A549 (cell line): ENCODE measurements around the gene VWA8. TPM values are rescaled to one million over a fixed set of nuclear protein-coding genes. Genes with fewer than 3 reads are reported as not detected.
A peak's percentile ranks its signal among the peaks of the same experiment; 100 is the strongest.

Experiments
- ATAC-seq, 2 experiments: fragments of 200-7000 bp in 1 of 2; fragments of >200 bp in 1 of 2; cut with Nextera tagmentation in 1 of 2; cut with Tn5 transposase in 1 of 2; 3 replicates each; pipeline versions ENCODE4 v1.8.0 to v1.9.1; 2018 to 2020; ENCODE audit warnings: mild to moderate bottlenecking in 1 of 2, moderate library complexity in 1 of 2
- CTCF ChIA-PET: fragments of 300-600 bp; sonication (Branson Sonifier 250); formaldehyde crosslinking; extraction: SDS; loops from one replicate; lab custom pipeline; 2021; ENCODE audit warnings: antibody characterized with exemption, inconsistent platforms; lab: Yijun Ruan, JAX
- POLR2A ChIA-PET: fragments of 350-600 bp; formaldehyde crosslinking; extraction: SDS; loops from one replicate; lab custom pipeline; 2021; ENCODE audit warnings: antibody characterized with exemption, inconsistent platforms; lab: Yijun Ruan, JAX
- DNase-seq, 2 experiments: peaks; one replicate each; pipeline versions ENCODE4 v3.0.0 to v3.0.0-alpha.2; 2011 to 2016; ENCODE audit warnings: low read depth in 1 of 2, low spot score in 1 of 2
- FAIRE-seq: peaks from 2 replicates; lab custom pipeline; 2011; peaks lifted over from hg19 to GRCh38; lab: Jason Lieb, UNC
- H3K27ac ChIP-seq, 2 experiments: fragments of >200 bp; sonication (Bioruptor Twin); formaldehyde crosslinking; 3 replicates each; pipeline ENCODE4 v1.5.1; 2016 to 2017
- H3K4me1 ChIP-seq: fragments of >200 bp; sonication (Bioruptor Twin); formaldehyde crosslinking; 3 replicates; pipeline ENCODE4 v1.6.1; 2016
- H3K4me2 ChIP-seq: fragments of >200 bp; sonication (Bioruptor Twin); formaldehyde crosslinking; 3 replicates; pipeline ENCODE4 v1.6.1; 2016
- H3K4me3 ChIP-seq: fragments of >200 bp; sonication (Bioruptor Twin); formaldehyde crosslinking; 3 replicates; pipeline ENCODE4 v1.5.1; 2016
- H3K9me3 ChIP-seq: fragments of >200 bp; sonication (Bioruptor Twin); formaldehyde crosslinking; 3 replicates; pipeline ENCODE4 v1.6.1; 2016
- BHLHE40 ChIP-seq: IDR thresholded peaks from 2 replicates; pipeline ENCODE4 v1.6.1; 2012; ENCODE audit warnings: low read depth, low read length, inconsistent platforms
- CBX2 ChIP-seq: fragments of 200-600 bp; sonication (generic); IDR thresholded peaks from 2 replicates; pipeline ENCODE4 v1.6.1; 2016; ENCODE audit warnings: low read depth, mild to moderate bottlenecking, borderline replicate concordance
- CBX8 ChIP-seq: fragments of 200-600 bp; sonication (generic); IDR thresholded peaks from 2 replicates; pipeline ENCODE4 v1.6.1; 2016
- CEBPB ChIP-seq, 2 experiments: fragments of >200 bp in 1 of 2; sonication (Bioruptor Twin) in 1 of 2; formaldehyde crosslinking in 1 of 2; IDR thresholded peaks; 2 replicates each; pipeline ENCODE4 v1.6.1; 2012 to 2016
- FOSL2 ChIP-seq, 2 experiments: fragments of 450-650 bp in 1 of 2; fragments of >200 bp in 1 of 2; sonication (Bioruptor Twin) in 1 of 2; formaldehyde crosslinking; IDR thresholded peaks; 2 replicates each; pipeline versions ENCODE4 v1.5.0 to v1.6.1; 2016 to 2020; ENCODE audit warnings: mild to moderate bottlenecking in 1 of 2, moderate library complexity in 1 of 2
- HDAC2 ChIP-seq: fragments of 200-600 bp; sonication (generic); IDR thresholded peaks from 2 replicates; pipeline ENCODE4 v1.6.1; 2016
- HMGXB4 ChIP-seq: fragments of 250-450 bp; sonication (Bioruptor Pico); IDR thresholded peaks from 2 replicates; pipeline ENCODE4 v1.5.0; 2021; ENCODE audit warnings: mild to moderate bottlenecking, moderate library complexity, borderline replicate concordance
- KDM1A ChIP-seq: fragments of 200-600 bp; sonication (generic); IDR thresholded peaks from 2 replicates; pipeline ENCODE4 v1.6.1; 2016; ENCODE audit warnings: low read depth, mild to moderate bottlenecking
- KDM5A ChIP-seq: fragments of 200-600 bp; sonication (generic); IDR thresholded peaks from 2 replicates; pipeline ENCODE4 v1.6.1; 2016; ENCODE audit warnings: antibody characterized with exemption, mild to moderate bottlenecking
- POLR2A ChIP-seq: IDR thresholded peaks from 2 replicates; pipeline ENCODE4 v1.6.1; 2012; ENCODE audit warnings: mild to moderate bottlenecking, low read length
- RAD21 ChIP-seq, 2 experiments: fragments of >200 bp in 1 of 2; sonication (Bioruptor Twin) in 1 of 2; formaldehyde crosslinking in 1 of 2; IDR thresholded peaks in 1 of 2; conservative IDR thresholded peaks in 1 of 2; 2 replicates in 1 of 2; 3 replicates in 1 of 2; pipeline ENCODE4 v1.6.1; 2012 to 2018; ENCODE audit warnings: inconsistent platforms in 1 of 2
- RCOR1 ChIP-seq: fragments of 150-350 bp; IDR thresholded peaks from 2 replicates; pipeline ENCODE4 v1.6.1; 2014; ENCODE audit warnings: antibody characterized with exemption, low read length, low read depth
- REST ChIP-seq: fragments of 200-600 bp; sonication (generic); IDR thresholded peaks from 2 replicates; pipeline ENCODE4 v1.6.1; 2016; ENCODE audit warnings: antibody characterized with exemption, mild to moderate bottlenecking, moderate library complexity
- RFX5 ChIP-seq: fragments of 450-650 bp; IDR thresholded peaks from 2 replicates; pipeline ENCODE4 v1.7.1; 2014; ENCODE audit warnings: antibody characterized with exemption, mild to moderate bottlenecking, moderate library complexity
- RNF2 ChIP-seq: fragments of 200-600 bp; sonication (generic); IDR thresholded peaks from 2 replicates; pipeline ENCODE4 v1.6.1; 2016; ENCODE audit warnings: low read depth, mild to moderate bottlenecking, antibody characterized with exemption, moderate library complexity, borderline replicate concordance
- SMC3 ChIP-seq: fragments of >200 bp; sonication (Bioruptor Twin); formaldehyde crosslinking; IDR thresholded peaks from 3 replicates; pipeline ENCODE4 v1.6.1; 2018; ENCODE audit warnings: inconsistent platforms
- TP53 ChIP-seq: fragments of 250-450 bp; sonication (Bioruptor Pico); IDR thresholded peaks from 2 replicates; pipeline ENCODE4 v1.5.0; 2021; ENCODE audit warnings: mild to moderate bottlenecking, moderate library complexity
- ZC3H11A ChIP-seq: fragments of 450-650 bp; IDR thresholded peaks from 2 replicates; pipeline ENCODE4 v1.6.1; 2014; ENCODE audit warnings: antibody characterized with exemption, mild to moderate bottlenecking
- ZNF302 ChIP-seq: fragments of 250-450 bp; sonication (Bioruptor Pico); IDR thresholded peaks from 2 replicates; pipeline ENCODE4 v1.9.0; 2021; ENCODE audit warnings: inconsistent platforms, mild to moderate bottlenecking, moderate library complexity
- WGBS: methylation state at CpG from one replicate; pipeline ENCODE4 v1.1.6; 2017; ENCODE audit errors: missing lambda C conversion rate; 5-methylcytosine and 5-hydroxymethylcytosine counted together
- polyA plus RNA-seq, 4 experiments: library from polyadenylated mRNA; depleted of rRNA in 3 of 4; stranded (reverse); fragments of >200 nt; fragmentation: RNase III in 1 of 4; extraction: RNeasy Plus Mini Kit Qiagen cat#74134 plus additional on column Dnase treatment in 1 of 4; gene quantifications; 2 replicates in 3 of 4; 3 replicates in 1 of 4; pipeline ENCODE4 v1.2.3, GENCODE V29; 2011 to 2017
- TF ChIP-seq, protein P1 (sequence below): fragments of >200 bp; sonication (Bioruptor Twin); formaldehyde crosslinking; IDR thresholded peaks from 3 replicates; pipeline ENCODE4 v1.5.1; 2016
- TF ChIP-seq, protein P2 (sequence below): fragments of 450-650 bp; IDR thresholded peaks from 2 replicates; pipeline ENCODE4 v1.6.1; 2014; ENCODE audit warnings: antibody characterized with exemption
- TF ChIP-seq, protein P3 (sequence below): IDR thresholded peaks from 2 replicates; pipeline ENCODE4 v1.6.1; 2012; ENCODE audit warnings: low read depth, borderline replicate concordance
- TF ChIP-seq, protein P4 (sequence below): fragments of 250-450 bp; sonication (Bioruptor Pico); IDR thresholded peaks from 2 replicates; pipeline ENCODE4 v1.5.0; 2020; ENCODE audit warnings: low read depth, mild to moderate bottlenecking, moderate library complexity

Gene VWA8
- polyA plus RNA-seq, 2 of the 4 experiments (the other 2 are of a cell fraction) = 6.4 to 15.3 TPM

DNA sequence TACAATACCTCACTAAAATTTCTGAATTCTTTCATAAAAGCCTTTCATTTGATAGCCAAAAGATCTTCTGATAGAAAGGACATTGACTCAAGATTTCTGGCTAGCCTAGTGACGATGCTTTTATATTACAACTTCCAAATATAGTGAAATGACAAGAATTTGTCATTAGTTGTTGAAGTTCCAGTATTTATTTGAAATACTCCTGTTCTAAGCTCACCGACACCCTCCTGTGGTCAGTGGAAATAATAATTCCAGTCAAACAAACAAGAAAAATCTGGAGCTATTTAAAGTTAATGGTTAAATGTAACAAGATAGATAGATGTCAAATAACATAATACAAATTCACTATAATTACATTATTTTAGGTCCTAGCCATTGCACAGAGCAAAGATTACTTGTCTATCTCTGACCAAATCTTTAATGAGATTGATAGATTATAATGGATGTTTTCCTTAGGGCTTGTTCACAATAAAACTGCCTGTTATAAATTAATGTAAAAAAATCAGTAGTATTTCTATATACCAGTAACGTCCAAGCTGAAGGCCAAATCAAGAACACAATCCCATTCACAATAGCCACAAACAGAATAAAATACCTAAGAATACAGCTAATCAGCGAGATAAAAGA lies 308.1 kb downstream of the VWA8 start (continued):
- peak; percentile 75 to 81 for TF ChIP-seq RAD21 (conservative IDR thresholded peaks at IDR 0.05 in 1 of 2, IDR thresholded peaks at IDR 0.05 in 1 of 2)
- TF ChIP-seq, protein P1, sequence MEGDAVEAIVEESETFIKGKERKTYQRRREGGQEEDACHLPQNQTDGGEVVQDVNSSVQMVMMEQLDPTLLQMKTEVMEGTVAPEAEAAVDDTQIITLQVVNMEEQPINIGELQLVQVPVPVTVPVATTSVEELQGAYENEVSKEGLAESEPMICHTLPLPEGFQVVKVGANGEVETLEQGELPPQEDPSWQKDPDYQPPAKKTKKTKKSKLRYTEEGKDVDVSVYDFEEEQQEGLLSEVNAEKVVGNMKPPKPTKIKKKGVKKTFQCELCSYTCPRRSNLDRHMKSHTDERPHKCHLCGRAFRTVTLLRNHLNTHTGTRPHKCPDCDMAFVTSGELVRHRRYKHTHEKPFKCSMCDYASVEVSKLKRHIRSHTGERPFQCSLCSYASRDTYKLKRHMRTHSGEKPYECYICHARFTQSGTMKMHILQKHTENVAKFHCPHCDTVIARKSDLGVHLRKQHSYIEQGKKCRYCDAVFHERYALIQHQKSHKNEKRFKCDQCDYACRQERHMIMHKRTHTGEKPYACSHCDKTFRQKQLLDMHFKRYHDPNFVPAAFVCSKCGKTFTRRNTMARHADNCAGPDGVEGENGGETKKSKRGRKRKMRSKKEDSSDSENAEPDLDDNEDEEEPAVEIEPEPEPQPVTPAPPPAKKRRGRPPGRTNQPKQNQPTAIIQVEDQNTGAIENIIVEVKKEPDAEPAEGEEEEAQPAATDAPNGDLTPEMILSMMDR = peak; percentile 70; the same call in 2 of the 3 replicates
- TF ChIP-seq RFX5 = no peak
- no peak for TF ChIP-seq RNF2
- no peak for TF ChIP-seq FOSL2 (IDR thresholded peaks at IDR 0.05)
- TF ChIP-seq FOSL2 (CRISPR knock-in tag; IDR thresholded peaks at IDR 0.05) = no peak
- TF ChIP-seq, protein P2, sequence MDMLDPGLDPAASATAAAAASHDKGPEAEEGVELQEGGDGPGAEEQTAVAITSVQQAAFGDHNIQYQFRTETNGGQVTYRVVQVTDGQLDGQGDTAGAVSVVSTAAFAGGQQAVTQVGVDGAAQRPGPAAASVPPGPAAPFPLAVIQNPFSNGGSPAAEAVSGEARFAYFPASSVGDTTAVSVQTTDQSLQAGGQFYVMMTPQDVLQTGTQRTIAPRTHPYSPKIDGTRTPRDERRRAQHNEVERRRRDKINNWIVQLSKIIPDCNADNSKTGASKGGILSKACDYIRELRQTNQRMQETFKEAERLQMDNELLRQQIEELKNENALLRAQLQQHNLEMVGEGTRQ = no peak
- TF ChIP-seq, all 56 proteins: peak for 3

DNA sequence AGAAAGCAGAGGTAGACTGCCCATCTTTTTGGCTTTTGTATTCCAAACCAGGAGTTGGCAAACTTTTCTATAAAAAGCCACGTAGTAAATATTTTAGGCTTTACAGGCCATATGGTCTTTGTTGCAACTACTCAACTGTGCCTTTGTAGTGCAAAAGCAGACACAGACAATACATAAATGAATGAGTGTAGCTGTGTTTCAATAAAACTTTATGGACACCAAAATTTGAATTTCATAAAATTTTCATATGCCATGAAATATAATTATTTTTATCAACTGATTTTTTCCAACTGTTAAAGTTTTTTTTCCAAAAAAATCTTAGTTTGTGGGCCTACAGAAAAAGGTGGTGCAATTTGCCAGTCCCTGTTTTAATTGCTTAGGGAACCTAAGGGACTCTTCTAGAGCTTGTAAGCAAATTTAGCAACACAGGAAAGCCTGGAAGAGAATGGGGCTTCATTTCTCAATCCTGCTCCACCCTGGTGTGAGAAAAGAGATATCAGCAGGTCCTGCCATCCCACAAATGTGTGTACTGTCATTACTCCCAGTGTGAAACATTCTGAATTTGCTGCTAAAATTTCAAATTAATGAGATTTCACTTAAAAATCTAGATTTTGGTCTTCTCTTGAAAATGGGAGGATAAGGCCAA lies 309.4 kb downstream of the VWA8 start:
- CTCF ChIA-PET = interaction anchor here (0.6 to 2.6 kb wide), 8 partner anchors 16 to 577 kb away, joined by 3 to 14 read pairs (median 3); no protein-coding TSS in a partner anchor
- H3K4me3 ChIP-seq = no peak overlapping the region
- no peak overlapping the region for H3K4me2 ChIP-seq
- POLR2A ChIA-PET = no interaction called here
- peaks cover 50% of the 10 kb centered on the region for H3K4me1 ChIP-seq
- H3K27ac ChIP-seq = peak overlapping the region; percentile 4 to 26; a peak in 2 of 6 replicates
- no peak for ATAC-seq
- H3K9me3 ChIP-seq = no peaks in the 10 kb centered on the region
- no peak for DNase-seq
- no peak for FAIRE-seq
- 100% methylated on average over 1 of the region's 1 CpG for WGBS
- no peak for TF ChIP-seq KDM5A
- no peak for TF ChIP-seq CEBPB (IDR thresholded peaks at IDR 0.05)
- no peak for TF ChIP-seq POLR2A
- no peak for TF ChIP-seq REST
- TF ChIP-seq CBX2 = no peak
- TF ChIP-seq TP53 = no peak
- no peak for TF ChIP-seq HMGXB4 (CRISPR knock-in tag)
- TF ChIP-seq ZC3H11A = no peak
- no peak for TF ChIP-seq CBX8
- TF ChIP-seq SMC3 = no peak
- TF ChIP-seq KDM1A = no peak
- TF ChIP-seq RCOR1 = no peak
- TF ChIP-seq, protein P3, sequence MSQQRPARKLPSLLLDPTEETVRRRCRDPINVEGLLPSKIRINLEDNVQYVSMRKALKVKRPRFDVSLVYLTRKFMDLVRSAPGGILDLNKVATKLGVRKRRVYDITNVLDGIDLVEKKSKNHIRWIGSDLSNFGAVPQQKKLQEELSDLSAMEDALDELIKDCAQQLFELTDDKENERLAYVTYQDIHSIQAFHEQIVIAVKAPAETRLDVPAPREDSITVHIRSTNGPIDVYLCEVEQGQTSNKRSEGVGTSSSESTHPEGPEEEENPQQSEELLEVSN = no peak
- TF ChIP-seq BHLHE40 = no peak
- no peak for TF ChIP-seq RFX5
- no peak for TF ChIP-seq HDAC2
- TF ChIP-seq ZNF302 (CRISPR knock-in tag) = no peak
- TF ChIP-seq, protein P4, sequence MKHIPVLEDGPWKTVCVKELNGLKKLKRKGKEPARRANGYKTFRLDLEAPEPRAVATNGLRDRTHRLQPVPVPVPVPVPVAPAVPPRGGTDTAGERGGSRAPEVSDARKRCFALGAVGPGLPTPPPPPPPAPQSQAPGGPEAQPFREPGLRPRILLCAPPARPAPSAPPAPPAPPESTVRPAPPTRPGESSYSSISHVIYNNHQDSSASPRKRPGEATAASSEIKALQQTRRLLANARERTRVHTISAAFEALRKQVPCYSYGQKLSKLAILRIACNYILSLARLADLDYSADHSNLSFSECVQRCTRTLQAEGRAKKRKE (CRISPR knock-in tag) = no peak
